Measurements from ENCODE around the gene FBXL7. TPM values are rescaled to one million over a fixed set of nuclear protein-coding genes. Genes with fewer than 3 reads are reported as not detected.

Gene FBXL7
- total RNA-seq, 4 donors from 2014 or later = 5.7 to 47.4 (median 6.3) TPM

- no peak overlapping the region for H3K4me3 ChIP-seq
- H3K9me3 ChIP-seq = no peaks in the 10 kb centered on the region
- peaks cover 17 to 28% (median 18%) of the 10 kb centered on the region in 4 donors for H3K4me1 ChIP-seq
- intact Hi-C loops (cut with DNase I; ENCODE audit: low total_unique reads) = no loop called here
- H3K27me3 ChIP-seq = no peaks in the 10 kb centered on the region
- no peaks in the 10 kb centered on the region for H3K36me3 ChIP-seq
- H3K27ac ChIP-seq = peak overlapping the region; percentile 54 to 67 (median 62)
- in situ Hi-C loops (cut with MboI; ENCODE audit: low pct_ligation_motif_present in 1 of 4, low pct_unique_long_range_greater_than_20kb in 1 of 4, low sequenced_read_pairs in 3 of 4) = no loop called here
- no peak for TF ChIP-seq CTCF (IDR thresholded peaks at IDR 0.05)
- TF ChIP-seq POLR2A (IDR thresholded peaks at IDR 0.05) = no peak
- no peak for TF ChIP-seq EP300 (IDR thresholded peaks at IDR 0.05; ENCODE audit: low read depth)
- no peak for TF ChIP-seq POLR2AphosphoS5 (IDR thresholded peaks at IDR 0.05)
- DNase-seq = no peak
- 17 to 25% methylated on average over 1 to 2 of the region's 2 CpGs for WGBS, 2 donors (ENCODE audit: low coverage in 1 of 2)
Measured at GRCh38 chr5:15694696-15695214, 194.8 kb downstream of the FBXL7 start.

- in situ Hi-C loops (cut with MboI; ENCODE audit: low pct_ligation_motif_present in 1 of 4, low pct_unique_long_range_greater_than_20kb in 1 of 4, low sequenced_read_pairs in 3 of 4) = no loop called here
- Histone ChIP-seq H3K9me3 (no peaks in the 10 kb centered on the region), H3K36me3 (no peaks in the 10 kb centered on the region), H3K27me3 (no peaks in the 10 kb centered on the region), H3K4me3 (no peak overlapping the region), H3K4me1 (peaks cover 17 to 28% (median 18%) of the 10 kb centered on the region in 4 donors), H3K27ac (peak overlapping the region; percentile 54 to 67 (median 62))
- TF ChIP-seq EP300 (IDR thresholded peaks at IDR 0.05; ENCODE audit: low read depth) (no peak), POLR2AphosphoS5 (IDR thresholded peaks at IDR 0.05) (no peak), POLR2A (IDR thresholded peaks at IDR 0.05) (no peak), CTCF (IDR thresholded peaks at IDR 0.05) (no peak)
- no peak for DNase-seq
- 0 to 18% methylated on average over 2 to 4 of the region's 4 CpGs for WGBS, 2 donors (ENCODE audit: low coverage in 1 of 2)
- intact Hi-C loops (cut with DNase I; ENCODE audit: low total_unique reads) = no loop called here
Measured at GRCh38 chr5:15695215-15695731, 195.3 kb downstream of the FBXL7 start.

- Histone ChIP-seq H3K27ac (no peak overlapping the region), H3K27me3 (no peaks in the 10 kb centered on the region), H3K4me3 (no peak overlapping the region), H3K4me1 (peaks cover 1 to 13% (median 4%) of the 10 kb centered on the region in 4 donors), H3K9me3 (no peaks in the 10 kb centered on the region), H3K36me3 (no peaks in the 10 kb centered on the region)
- DNase-seq = no peak
- TF ChIP-seq CTCF (IDR thresholded peaks at IDR 0.05) = no peak
- no peak for TF ChIP-seq EP300 (IDR thresholded peaks at IDR 0.05; ENCODE audit: low read depth)
- TF ChIP-seq POLR2AphosphoS5 (IDR thresholded peaks at IDR 0.05) = no peak
- TF ChIP-seq POLR2A (IDR thresholded peaks at IDR 0.05) = no peak
- WGBS, 2 donors (ENCODE audit: low coverage in 1 of 2) = 88 to 100% methylated on average over 2 of the region's 2 CpGs
- intact Hi-C loops (cut with DNase I; ENCODE audit: low total_unique reads) (no loop called here), in situ Hi-C loops (cut with MboI; ENCODE audit: low pct_ligation_motif_present in 1 of 4, low pct_unique_long_range_greater_than_20kb in 1 of 4, low sequenced_read_pairs in 3 of 4) (no loop called here)
Measured at GRCh38 chr5:15700373-15700772, 200.4 kb downstream of the FBXL7 start.

DNA sequence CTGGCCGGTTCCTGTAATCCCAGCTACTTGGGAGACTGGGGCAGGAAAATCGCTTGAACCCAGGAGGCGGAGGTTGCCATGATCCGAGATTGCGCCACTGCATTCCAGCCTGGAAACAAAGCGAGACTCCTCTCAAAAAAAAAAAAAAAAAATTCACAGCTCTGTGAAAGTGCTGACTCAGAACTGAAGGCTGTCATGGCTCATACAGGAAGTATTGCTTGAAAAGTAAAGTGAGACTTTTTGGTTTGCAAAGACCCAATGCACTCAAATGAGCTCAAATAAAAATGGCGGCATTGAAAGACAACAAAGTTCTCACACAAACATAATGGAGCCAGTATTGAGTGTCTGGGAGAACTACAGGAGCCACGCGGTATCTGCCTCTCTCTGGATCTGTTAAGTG lies 202.1 kb downstream of the FBXL7 start:
- in situ Hi-C loops (cut with MboI; ENCODE audit: low pct_ligation_motif_present in 1 of 4, low pct_unique_long_range_greater_than_20kb in 1 of 4, low sequenced_read_pairs in 3 of 4) = no loop called here
- H3K4me1 ChIP-seq = peaks cover 0 to 4% (median 0%) of the 10 kb centered on the region in 4 donors
- TF ChIP-seq CTCF (IDR thresholded peaks at IDR 0.05) = no peak
- no peak for TF ChIP-seq POLR2A (IDR thresholded peaks at IDR 0.05)
- TF ChIP-seq POLR2AphosphoS5 (IDR thresholded peaks at IDR 0.05) = no peak
- no peak for TF ChIP-seq EP300 (IDR thresholded peaks at IDR 0.05; ENCODE audit: low read depth)
- WGBS, 2 donors (ENCODE audit: low coverage in 1 of 2) = 85 to 90% methylated on average over 7 to 9 of the region's 9 CpGs
- H3K27ac ChIP-seq = no peak overlapping the region
- no peaks in the 10 kb centered on the region for H3K27me3 ChIP-seq
- H3K4me3 ChIP-seq = no peak overlapping the region
- no peak for DNase-seq
- intact Hi-C loops (cut with DNase I; ENCODE audit: low total_unique reads) = no loop called here
- no peaks in the 10 kb centered on the region for H3K36me3 ChIP-seq
- H3K9me3 ChIP-seq = no peaks in the 10 kb centered on the region

All from transverse colon (tissue), 4 donors.